Measurements from ENCODE around the gene CDH13.

CDH13 gene

GRCh38 chr16:82865412-82865811, 238.6 kb downstream of the CDH13 start:
- no peak overlapping the region for H3K27ac ChIP-seq (ENCODE audit: low read depth, low read length)
- H3K36me3 ChIP-seq (ENCODE audit: control insufficient read depth, low read length): no peaks in the 10 kb centered on the region
- TF ChIP-seq, protein P1, sequence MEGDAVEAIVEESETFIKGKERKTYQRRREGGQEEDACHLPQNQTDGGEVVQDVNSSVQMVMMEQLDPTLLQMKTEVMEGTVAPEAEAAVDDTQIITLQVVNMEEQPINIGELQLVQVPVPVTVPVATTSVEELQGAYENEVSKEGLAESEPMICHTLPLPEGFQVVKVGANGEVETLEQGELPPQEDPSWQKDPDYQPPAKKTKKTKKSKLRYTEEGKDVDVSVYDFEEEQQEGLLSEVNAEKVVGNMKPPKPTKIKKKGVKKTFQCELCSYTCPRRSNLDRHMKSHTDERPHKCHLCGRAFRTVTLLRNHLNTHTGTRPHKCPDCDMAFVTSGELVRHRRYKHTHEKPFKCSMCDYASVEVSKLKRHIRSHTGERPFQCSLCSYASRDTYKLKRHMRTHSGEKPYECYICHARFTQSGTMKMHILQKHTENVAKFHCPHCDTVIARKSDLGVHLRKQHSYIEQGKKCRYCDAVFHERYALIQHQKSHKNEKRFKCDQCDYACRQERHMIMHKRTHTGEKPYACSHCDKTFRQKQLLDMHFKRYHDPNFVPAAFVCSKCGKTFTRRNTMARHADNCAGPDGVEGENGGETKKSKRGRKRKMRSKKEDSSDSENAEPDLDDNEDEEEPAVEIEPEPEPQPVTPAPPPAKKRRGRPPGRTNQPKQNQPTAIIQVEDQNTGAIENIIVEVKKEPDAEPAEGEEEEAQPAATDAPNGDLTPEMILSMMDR (IDR thresholded peaks at IDR 0.05; ENCODE audit: low read depth, low read length, poor library complexity, severe bottlenecking): no peak
- no peak for TF ChIP-seq EZH2phosphoT487 (IDR thresholded peaks at IDR 0.05; ENCODE audit: borderline replicate concordance, low read length)
- no peaks in the 10 kb centered on the region for H3K4me1 ChIP-seq (ENCODE audit: control insufficient read depth, low read length)
- no peak overlapping the region for H3K4me2 ChIP-seq (ENCODE audit: low read length)
- H3K27me3 ChIP-seq (ENCODE audit: control insufficient read depth, low read length): no peaks in the 10 kb centered on the region
- no peak overlapping the region for H3K4me3 ChIP-seq (ENCODE audit: low read length)
- H3K9me3 ChIP-seq (ENCODE audit: control insufficient read depth, insufficient read depth, low read length): no peaks in the 10 kb centered on the region; the same call in 1 of the 2 replicates
- no peaks in the 10 kb centered on the region for H3F3A ChIP-seq (ENCODE audit: control insufficient read depth, insufficient read depth)
- no peaks in the 10 kb centered on the region for H4K20me1 ChIP-seq (ENCODE audit: control insufficient read depth, insufficient read depth, low read depth, low read length)
- no peaks in the 10 kb centered on the region for H3K9me2 ChIP-seq (replicated peaks; ENCODE audit: control insufficient read depth, low read length)
- H3K79me2 ChIP-seq (ENCODE audit: control insufficient read depth, low read length): no peaks in the 10 kb centered on the region

DNA sequence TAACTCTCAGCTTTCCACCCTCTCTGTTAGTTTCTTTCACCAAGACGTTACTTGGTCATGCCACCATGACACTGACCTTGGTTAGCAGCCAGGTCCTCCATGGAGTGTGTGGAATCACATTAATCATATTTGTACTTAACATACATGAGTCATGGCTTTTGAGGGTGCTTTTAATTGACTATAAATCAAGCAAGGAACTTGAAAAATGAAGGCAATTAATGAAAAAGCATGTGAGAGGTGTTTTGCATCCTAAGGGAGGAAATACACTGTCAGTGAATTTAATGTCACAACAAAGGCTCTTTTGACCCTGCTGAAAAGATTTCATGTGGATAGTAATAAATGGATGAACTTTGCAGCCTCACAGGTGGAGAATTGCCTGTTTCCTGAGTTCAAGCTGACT, 240.7 kb downstream of the CDH13 start:
- Histone ChIP-seq H3K36me3 (ENCODE audit: control insufficient read depth, low read length) (no peaks in the 10 kb centered on the region), H3F3A (ENCODE audit: control insufficient read depth, insufficient read depth) (no peaks in the 10 kb centered on the region), H3K9me3 (ENCODE audit: control insufficient read depth, insufficient read depth, low read length) (no peaks in the 10 kb centered on the region; the same call in 1 of the 2 replicates), H3K4me3 (ENCODE audit: low read length) (no peak overlapping the region), H4K20me1 (ENCODE audit: control insufficient read depth, insufficient read depth, low read depth, low read length) (no peaks in the 10 kb centered on the region), H3K4me1 (ENCODE audit: control insufficient read depth, low read length) (no peaks in the 10 kb centered on the region), H3K4me2 (ENCODE audit: low read length) (no peak overlapping the region), H3K79me2 (ENCODE audit: control insufficient read depth, low read length) (no peaks in the 10 kb centered on the region), H3K27ac (ENCODE audit: low read depth, low read length) (no peak overlapping the region), H3K9me2 (replicated peaks; ENCODE audit: control insufficient read depth, low read length) (no peaks in the 10 kb centered on the region), H3K27me3 (ENCODE audit: control insufficient read depth, low read length) (no peaks in the 10 kb centered on the region)
- TF ChIP-seq, protein P1 (IDR thresholded peaks at IDR 0.05; ENCODE audit: low read depth, low read length, poor library complexity, severe bottlenecking): no peak
- TF ChIP-seq EZH2phosphoT487 (IDR thresholded peaks at IDR 0.05; ENCODE audit: borderline replicate concordance, low read length): no peak

DNA sequence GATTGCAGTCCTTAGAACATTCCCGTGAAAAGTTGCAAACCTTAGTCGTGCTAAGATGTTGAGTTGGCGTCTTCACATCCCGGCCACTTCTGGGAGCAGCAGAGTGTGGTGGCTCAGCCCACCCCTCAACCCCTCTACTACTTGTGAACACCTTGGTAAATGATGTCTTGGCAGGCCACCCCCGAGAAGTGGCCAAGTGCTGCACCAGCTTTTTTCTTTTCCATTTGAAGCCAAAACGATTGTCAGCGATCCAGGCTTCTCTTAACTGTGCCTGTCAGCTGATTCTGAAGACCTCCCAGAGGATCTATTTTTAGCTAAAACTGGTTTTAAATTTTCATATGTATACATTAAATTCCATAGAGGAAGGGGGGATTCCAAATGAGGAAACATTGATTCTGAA, 247.5 kb downstream of the CDH13 start:
- Histone ChIP-seq H3K9me2 (replicated peaks; ENCODE audit: control insufficient read depth, low read length) (no peaks in the 10 kb centered on the region), H3K4me2 (ENCODE audit: low read length) (no peak overlapping the region), H3K4me1 (ENCODE audit: control insufficient read depth, low read length) (no peaks in the 10 kb centered on the region), H3K79me2 (ENCODE audit: control insufficient read depth, low read length) (no peaks in the 10 kb centered on the region), H3K36me3 (ENCODE audit: control insufficient read depth, low read length) (no peaks in the 10 kb centered on the region), H3K4me3 (ENCODE audit: low read length) (no peak overlapping the region), H3K27ac (ENCODE audit: low read depth, low read length) (no peak overlapping the region), H3F3A (ENCODE audit: control insufficient read depth, insufficient read depth) (no peaks in the 10 kb centered on the region), H3K9me3 (ENCODE audit: control insufficient read depth, insufficient read depth, low read length) (no peaks in the 10 kb centered on the region), H4K20me1 (ENCODE audit: control insufficient read depth, insufficient read depth, low read depth, low read length) (no peaks in the 10 kb centered on the region), H3K27me3 (ENCODE audit: control insufficient read depth, low read length) (no peaks in the 10 kb centered on the region)
- TF ChIP-seq, protein P1 (IDR thresholded peaks at IDR 0.05; ENCODE audit: low read depth, low read length, poor library complexity, severe bottlenecking): no peak
- no peak for TF ChIP-seq EZH2phosphoT487 (IDR thresholded peaks at IDR 0.05; ENCODE audit: borderline replicate concordance, low read length)

DNA sequence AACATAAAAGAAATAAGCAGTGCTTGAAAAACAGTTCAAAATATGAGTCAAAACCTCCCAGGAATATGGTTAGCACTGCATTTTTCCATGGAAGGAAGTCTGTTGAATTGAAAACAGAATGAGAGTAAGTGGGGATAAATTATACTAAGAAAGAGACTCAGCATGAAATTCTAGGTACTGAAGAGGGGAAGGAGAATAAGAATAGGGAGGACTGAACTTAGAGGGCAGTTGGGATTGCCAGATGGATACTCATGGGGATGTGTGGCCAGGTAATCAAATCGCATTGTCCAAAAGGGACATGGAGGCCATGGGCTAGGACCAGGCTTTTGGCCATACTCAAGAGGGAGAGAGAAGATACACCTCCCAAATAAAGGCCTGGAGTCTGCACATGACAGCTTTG, 247.9 kb downstream of the CDH13 start:
- Histone ChIP-seq H3K27ac (ENCODE audit: low read depth, low read length) (no peak overlapping the region), H4K20me1 (ENCODE audit: control insufficient read depth, insufficient read depth, low read depth, low read length) (no peaks in the 10 kb centered on the region)
- TF ChIP-seq, protein P1 (IDR thresholded peaks at IDR 0.05; ENCODE audit: low read depth, low read length, poor library complexity, severe bottlenecking): no peak
- TF ChIP-seq EZH2phosphoT487 (IDR thresholded peaks at IDR 0.05; ENCODE audit: borderline replicate concordance, low read length): no peak

More for the DNA sequence above, 247.9 kb downstream of the CDH13 start:
- no peaks in the 10 kb centered on the region for H3K79me2 ChIP-seq (ENCODE audit: control insufficient read depth, low read length)
- no peaks in the 10 kb centered on the region for H3K4me1 ChIP-seq (ENCODE audit: control insufficient read depth, low read length)
- no peaks in the 10 kb centered on the region for H3K9me3 ChIP-seq (ENCODE audit: control insufficient read depth, insufficient read depth, low read length)
- no peaks in the 10 kb centered on the region for H3K9me2 ChIP-seq (replicated peaks; ENCODE audit: control insufficient read depth, low read length)
- H3K27me3 ChIP-seq (ENCODE audit: control insufficient read depth, low read length): no peaks in the 10 kb centered on the region
- no peaks in the 10 kb centered on the region for H3K36me3 ChIP-seq (ENCODE audit: control insufficient read depth, low read length)
- no peak overlapping the region for H3K4me2 ChIP-seq (ENCODE audit: low read length)
- H3F3A ChIP-seq (ENCODE audit: control insufficient read depth, insufficient read depth): no peaks in the 10 kb centered on the region
- no peak overlapping the region for H3K4me3 ChIP-seq (ENCODE audit: low read length)

Measured in DOHH2 (cell line).